ENCODE measurements around the gene SIGLEC10. TPM values are rescaled to one million over a fixed set of nuclear protein-coding genes. Genes with fewer than 3 reads are reported as not detected.

Gene SIGLEC10
- polyA plus RNA-seq, 1 donor from 2014 or later, result 83.2 TPM

- H3K9me3 Mint-ChIP-seq, result no peaks in the 10 kb centered on the region
- peaks cover 6 to 18% (median 18%) of the 10 kb centered on the region in 3 donors for H3K4me1 Mint-ChIP-seq
- H3K4me3 Mint-ChIP-seq, result peak within 1 kb of the TSS; percentile 89 to 98 (median 96)
- H3K27ac Mint-ChIP-seq, result peak within 1 kb of the TSS; percentile 89 to 97 (median 93)
- H3K27me3 Mint-ChIP-seq, result no peaks in the 10 kb centered on the region
- H3K36me3 Mint-ChIP-seq, result no peaks in the 10 kb centered on the region
Measured at GRCh38 chr19:51368366-51369282, 48.8 kb downstream of the SIGLEC10 start, which contains the start of gene CLDND2. Gene CLDND2, minus strand, starts transcription at chr19:51369003. Its CDS starts 426 bp downstream, at chr19:51368577.

GRCh38 chr19:51367565-51368365 is 49.7 kb downstream of the SIGLEC10 start:
- Mint-ChIP-seq H3K9me3 (no peaks in the 10 kb centered on the region), H3K36me3 (no peaks in the 10 kb centered on the region), H3K27me3 (no peaks in the 10 kb centered on the region), H3K4me1 (peaks cover 6 to 23% (median 18%) of the 10 kb centered on the region in 3 donors), H3K27ac (peak overlapping the region; percentile 89 to 98 (median 97)), H3K4me3 (peak overlapping the region; percentile 89 to 98 (median 96))

GRCh38 chr19:51367255-51367564 is 50.2 kb downstream of the SIGLEC10 start:
- H3K4me1 Mint-ChIP-seq, result peaks cover 6 to 24% (median 16%) of the 10 kb centered on the region in 3 donors
- H3K9me3 Mint-ChIP-seq, result no peaks in the 10 kb centered on the region
- peak overlapping the region; percentile 89 to 98 (median 97) for H3K27ac Mint-ChIP-seq
- no peaks in the 10 kb centered on the region for H3K36me3 Mint-ChIP-seq
- peak overlapping the region; percentile 89 to 98 (median 96) for H3K4me3 Mint-ChIP-seq
- no peaks in the 10 kb centered on the region for H3K27me3 Mint-ChIP-seq

GRCh38 chr19:51366389-51367254 is 50.8 kb downstream of the SIGLEC10 start:
- H3K27me3 Mint-ChIP-seq, result no peaks in the 10 kb centered on the region
- H3K9me3 Mint-ChIP-seq, result no peaks in the 10 kb centered on the region
- peak overlapping the region; percentile 89 to 98 (median 97) for H3K27ac Mint-ChIP-seq
- H3K4me1 Mint-ChIP-seq, result peaks cover 6 to 24% (median 16%) of the 10 kb centered on the region in 3 donors
- peak overlapping the region; percentile 89 to 98 (median 96) for H3K4me3 Mint-ChIP-seq
- H3K36me3 Mint-ChIP-seq, result no peaks in the 10 kb centered on the region

GRCh38 chr19:51365965-51366388 is 51.5 kb downstream of the SIGLEC10 start, which contains the start of gene ETFB:
Gene ETFB, minus strand, starts transcription at chr19:51366388. Its CDS starts 62 bp downstream, at chr19:51366326.
- Mint-ChIP-seq H3K27me3 (no peaks in the 10 kb centered on the region), H3K36me3 (no peaks in the 10 kb centered on the region), H3K27ac (peak within 1 kb of the TSS; percentile 89 to 98 (median 97)), H3K4me3 (peak within 1 kb of the TSS; percentile 89 to 98 (median 96)), H3K9me3 (no peaks in the 10 kb centered on the region), H3K4me1 (peaks cover 6 to 24% (median 16%) of the 10 kb centered on the region in 3 donors)

GRCh38 chr19:51365211-51365964 is 52.1 kb downstream of the SIGLEC10 start:
- peaks cover 6 to 24% (median 16%) of the 10 kb centered on the region in 3 donors for H3K4me1 Mint-ChIP-seq
- H3K9me3 Mint-ChIP-seq, result no peaks in the 10 kb centered on the region
- peak overlapping the region; percentile 89 to 98 (median 96) for H3K4me3 Mint-ChIP-seq
- peak overlapping the region; percentile 89 to 98 (median 95) for H3K27ac Mint-ChIP-seq
- no peaks in the 10 kb centered on the region for H3K36me3 Mint-ChIP-seq
- H3K27me3 Mint-ChIP-seq, result no peaks in the 10 kb centered on the region

DNA sequence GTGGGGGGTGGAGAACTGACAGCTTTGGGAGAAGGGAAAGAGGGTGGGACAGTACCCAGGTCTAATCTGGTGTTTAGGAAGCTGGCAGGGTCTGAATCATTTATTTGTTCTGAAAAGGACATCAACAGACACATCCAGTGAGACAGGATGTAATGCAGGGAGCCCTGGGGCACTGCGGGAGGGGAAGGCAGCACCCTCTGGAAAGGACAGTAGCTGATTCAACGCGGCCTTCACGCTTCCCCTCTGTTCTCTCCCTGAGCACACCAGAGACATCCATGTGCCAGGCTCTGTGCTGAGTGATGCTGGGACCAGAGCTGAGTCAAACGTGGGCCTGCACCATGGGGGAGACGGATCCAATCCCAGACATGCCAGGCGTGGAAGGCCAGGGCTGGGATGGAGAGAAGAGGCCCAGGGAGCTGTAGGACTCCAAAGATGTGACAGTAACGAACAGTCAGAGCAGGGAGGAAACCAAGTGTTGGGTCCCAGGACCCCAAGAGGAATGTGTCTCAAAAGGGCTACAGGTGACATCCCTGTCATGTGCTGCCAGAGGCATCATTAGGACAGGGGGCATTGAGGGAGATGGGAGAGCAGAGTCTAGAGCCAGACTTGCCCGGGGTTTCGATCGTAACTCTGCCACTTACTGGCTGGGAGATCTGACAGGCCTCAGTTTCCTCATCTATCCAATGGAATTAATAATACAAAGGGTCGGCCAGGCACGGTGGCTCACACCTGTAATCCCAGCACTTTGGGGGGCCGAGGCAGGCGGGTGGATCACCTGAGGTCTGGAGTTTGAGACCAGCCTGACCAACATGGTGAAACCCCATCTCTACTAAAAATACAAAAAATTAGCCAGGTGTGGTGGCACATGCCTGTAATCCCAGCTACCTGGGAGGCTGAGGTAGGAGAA is 53.0 kb downstream of the SIGLEC10 start:
- Mint-ChIP-seq H3K36me3 (no peaks in the 10 kb centered on the region), H3K27me3 (no peaks in the 10 kb centered on the region), H3K4me1 (peaks cover 6 to 24% (median 16%) of the 10 kb centered on the region in 3 donors), H3K9me3 (no peaks in the 10 kb centered on the region), H3K4me3 (peak overlapping the region in 3 of 4 donors; percentile 38 to 74 (median 47)), H3K27ac (peak overlapping the region in 1 of 3 donors; percentile 34)

GRCh38 chr19:51361239-51361638 is 56.2 kb downstream of the SIGLEC10 start:
- Mint-ChIP-seq H3K9me3 (no peaks in the 10 kb centered on the region), H3K36me3 (no peaks in the 10 kb centered on the region), H3K4me3 (no peak overlapping the region), H3K4me1 (peaks cover 6 to 24% (median 17%) of the 10 kb centered on the region in 3 donors), H3K27me3 (no peaks in the 10 kb centered on the region), H3K27ac (no peak overlapping the region)

Other genes starting within 250 kb of the SIGLEC10 start
- gene CD33, start 192.6 kb downstream of the SIGLEC10 start, polyA plus RNA-seq, result 0.55 TPM
- not detected for gene SIGLECL1, start 166.6 kb downstream of the SIGLEC10 start, polyA plus RNA-seq
- gene IGLON5, start 106.0 kb downstream of the SIGLEC10 start, polyA plus RNA-seq, result not detected
- 1.5 TPM for gene VSIG10L, start 75.5 kb downstream of the SIGLEC10 start, polyA plus RNA-seq
- 91.4 TPM for gene ETFB, start 51.3 kb downstream of the SIGLEC10 start, polyA plus RNA-seq
- gene CLDND2, start 48.6 kb downstream of the SIGLEC10 start, polyA plus RNA-seq, result not detected
- gene NKG7, start 45.0 kb downstream of the SIGLEC10 start, polyA plus RNA-seq, result 66.0 TPM
- gene LIM2, start 29.7 kb downstream of the SIGLEC10 start, polyA plus RNA-seq, result 0.24 TPM
- gene C19orf84, start 27.1 kb downstream of the SIGLEC10 start, polyA plus RNA-seq, result not detected
- not detected for gene SIGLEC8, start 40.8 kb upstream of the SIGLEC10 start, polyA plus RNA-seq
- gene CEACAM18, start 60.9 kb upstream of the SIGLEC10 start, polyA plus RNA-seq, result not detected
- gene SIGLEC12, start 84.2 kb upstream of the SIGLEC10 start, polyA plus RNA-seq, result 1.1 TPM
- 27.6 TPM for gene SIGLEC6, start 114.0 kb upstream of the SIGLEC10 start, polyA plus RNA-seq
- 4.9 TPM for gene ZNF175, start 153.6 kb upstream of the SIGLEC10 start, polyA plus RNA-seq
- not detected for gene SIGLEC5, start 212.8 kb upstream of the SIGLEC10 start, polyA plus RNA-seq
- gene SIGLEC14, start 229.2 kb upstream of the SIGLEC10 start, polyA plus RNA-seq, result 15.0 TPM

All from IgD-negative memory B cell (primary cell).